Cardiac fibroblast (primary cell): Measurements from ENCODE around the gene OR56A5.

ENCODE experiments used
- DNase-seq, 2 donors: peaks; one replicate each; pipeline versions ENCODE4 v3.0.0 to v3.0.0-alpha.2; 2010; ENCODE audit warnings: low read depth in 2 of 2
- H3K4me3 ChIP-seq, 2 donors: replicated peaks in 1 of 2; 1 replicate in 1 of 2; 2 replicates in 1 of 2; pipeline ENCODE4 v1.5.1; 2011; ENCODE audit warnings: low read depth in 2 of 2, low read length in 2 of 2, mild to moderate bottlenecking in 2 of 2, moderate library complexity in 1 of 2
- TF ChIP-seq, protein P1 (sequence below): IDR thresholded peaks from one replicate; pipeline ENCODE4 v1.5.1; 2011; ENCODE audit warnings: low read depth, mild to moderate bottlenecking, low read length, inconsistent platforms

Gene OR56A5

DNA sequence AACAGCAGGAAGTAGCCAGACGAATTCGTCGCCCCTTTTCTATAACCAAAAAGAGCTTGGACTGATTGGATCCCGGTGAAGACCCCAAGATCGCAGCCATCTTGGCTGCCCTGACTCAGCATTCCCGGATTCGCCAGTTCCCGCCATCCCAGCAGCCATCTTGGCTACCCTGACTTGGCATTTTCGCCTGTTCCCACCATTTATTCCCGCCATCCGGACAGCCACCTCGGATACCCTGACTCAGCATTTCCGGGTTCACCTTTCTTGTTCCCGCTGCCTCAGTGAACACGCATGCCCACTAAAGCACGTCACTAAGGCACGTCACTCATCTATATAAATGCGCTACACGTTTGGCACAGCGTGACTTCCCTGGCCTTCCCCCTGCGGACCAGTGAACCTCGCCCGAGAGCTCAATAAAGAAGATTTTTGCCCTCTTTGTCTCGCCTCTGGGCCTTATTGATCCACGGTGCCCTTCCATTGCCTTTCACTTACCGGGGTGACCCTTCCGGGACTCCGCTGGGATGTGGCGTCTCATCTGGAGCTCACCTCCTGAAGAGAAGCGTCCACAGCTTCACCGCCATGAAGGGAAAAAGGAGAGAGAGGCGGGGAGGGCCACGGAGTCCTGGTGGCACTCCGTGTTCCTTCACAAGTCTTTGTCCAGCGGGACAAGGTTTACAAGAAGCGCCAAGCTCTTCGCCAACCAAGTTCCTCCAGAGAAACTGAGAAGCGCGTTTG, 30.3 kb downstream of the OR56A5 start:
- H3K4me3 ChIP-seq: no peak overlapping the region
- TF ChIP-seq, protein P1, sequence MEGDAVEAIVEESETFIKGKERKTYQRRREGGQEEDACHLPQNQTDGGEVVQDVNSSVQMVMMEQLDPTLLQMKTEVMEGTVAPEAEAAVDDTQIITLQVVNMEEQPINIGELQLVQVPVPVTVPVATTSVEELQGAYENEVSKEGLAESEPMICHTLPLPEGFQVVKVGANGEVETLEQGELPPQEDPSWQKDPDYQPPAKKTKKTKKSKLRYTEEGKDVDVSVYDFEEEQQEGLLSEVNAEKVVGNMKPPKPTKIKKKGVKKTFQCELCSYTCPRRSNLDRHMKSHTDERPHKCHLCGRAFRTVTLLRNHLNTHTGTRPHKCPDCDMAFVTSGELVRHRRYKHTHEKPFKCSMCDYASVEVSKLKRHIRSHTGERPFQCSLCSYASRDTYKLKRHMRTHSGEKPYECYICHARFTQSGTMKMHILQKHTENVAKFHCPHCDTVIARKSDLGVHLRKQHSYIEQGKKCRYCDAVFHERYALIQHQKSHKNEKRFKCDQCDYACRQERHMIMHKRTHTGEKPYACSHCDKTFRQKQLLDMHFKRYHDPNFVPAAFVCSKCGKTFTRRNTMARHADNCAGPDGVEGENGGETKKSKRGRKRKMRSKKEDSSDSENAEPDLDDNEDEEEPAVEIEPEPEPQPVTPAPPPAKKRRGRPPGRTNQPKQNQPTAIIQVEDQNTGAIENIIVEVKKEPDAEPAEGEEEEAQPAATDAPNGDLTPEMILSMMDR: no peak
- no peak for DNase-seq

DNA sequence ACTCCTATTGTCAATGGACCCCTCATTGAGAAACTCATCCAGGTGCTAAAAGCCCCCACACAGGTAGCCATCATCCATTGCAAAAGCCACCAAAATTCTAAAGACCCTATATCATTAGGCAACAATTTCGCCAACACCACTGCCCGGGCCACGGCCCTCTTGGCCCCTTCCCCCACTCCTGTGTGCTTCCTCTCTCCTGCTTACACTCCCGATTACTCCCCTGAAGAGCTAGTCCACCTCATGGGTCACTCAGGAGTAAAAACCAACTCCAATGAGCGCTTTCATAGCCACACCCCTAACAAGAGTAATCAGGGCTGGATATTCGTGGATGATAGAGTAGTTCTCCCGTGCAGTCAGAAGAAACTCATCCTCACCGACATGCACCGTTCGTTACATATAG, 35.2 kb downstream of the OR56A5 start:
- TF ChIP-seq, protein P1: no peak
- DNase-seq: no peak
- no peak overlapping the region for H3K4me3 ChIP-seq

DNA sequence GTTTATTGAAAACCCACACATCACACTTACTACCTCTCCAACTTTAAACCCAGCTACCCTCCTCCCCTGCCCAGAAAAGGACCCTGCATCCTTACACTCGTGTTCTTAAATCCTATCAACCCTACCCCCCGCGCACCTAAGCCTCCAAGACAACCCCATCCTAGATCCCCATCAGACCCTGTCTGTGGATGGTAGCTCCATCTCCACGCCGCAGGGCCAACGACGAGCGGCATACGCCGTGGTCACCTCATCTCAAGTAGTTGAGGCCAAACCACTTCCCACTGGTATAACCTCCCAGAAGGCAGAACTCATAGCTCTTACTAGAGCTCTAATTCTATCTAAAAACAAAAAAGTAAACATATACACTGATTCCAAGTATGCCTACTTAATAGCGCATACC, 35.6 kb downstream of the OR56A5 start:
- no peak overlapping the region for H3K4me3 ChIP-seq
- TF ChIP-seq, protein P1: no peak
- DNase-seq: no peak

DNA sequence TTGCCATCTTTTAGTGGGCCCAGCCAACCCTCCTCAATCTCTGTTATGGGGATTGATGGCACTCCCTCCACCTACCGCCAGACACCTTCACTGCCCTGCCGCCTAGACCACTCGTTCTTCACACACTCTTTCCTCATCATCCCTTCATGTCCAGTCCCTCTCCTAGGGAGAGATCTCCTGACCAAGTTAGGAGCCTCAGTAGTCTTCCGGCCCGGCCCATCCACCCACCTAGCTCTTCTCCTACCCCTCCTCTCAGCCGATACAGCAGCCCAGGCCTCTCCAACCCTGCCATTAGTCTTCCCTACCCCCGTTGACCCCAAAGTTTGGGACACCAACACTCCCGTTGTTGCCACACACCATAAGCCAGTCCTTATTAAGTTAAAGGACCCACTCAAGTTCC, 37.2 kb downstream of the OR56A5 start:
- TF ChIP-seq, protein P1: no peak
- no peak for DNase-seq
- H3K4me3 ChIP-seq: no peak overlapping the region

DNA sequence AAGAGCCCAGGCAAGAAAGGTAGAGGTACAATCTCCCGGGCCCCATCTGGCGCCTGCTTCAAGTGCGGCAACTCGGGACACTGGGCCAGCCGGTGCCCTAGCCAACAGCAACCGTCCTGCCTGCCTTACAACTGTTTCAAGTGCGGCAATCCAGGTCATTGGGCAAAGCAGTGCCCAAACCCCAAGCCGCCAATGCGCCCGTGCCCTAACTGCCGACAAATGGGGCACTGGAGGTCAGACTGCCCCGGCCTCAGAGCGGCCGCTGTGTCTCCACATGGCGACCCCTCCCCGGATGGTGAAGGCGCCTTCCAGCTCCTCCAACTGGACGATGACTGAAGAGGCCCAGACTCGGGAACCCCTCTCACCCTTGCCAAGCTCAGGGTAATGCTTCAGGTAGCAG, 37.7 kb downstream of the OR56A5 start:
- TF ChIP-seq, protein P1: no peak
- DNase-seq: no peak
- no peak overlapping the region for H3K4me3 ChIP-seq

DNA sequence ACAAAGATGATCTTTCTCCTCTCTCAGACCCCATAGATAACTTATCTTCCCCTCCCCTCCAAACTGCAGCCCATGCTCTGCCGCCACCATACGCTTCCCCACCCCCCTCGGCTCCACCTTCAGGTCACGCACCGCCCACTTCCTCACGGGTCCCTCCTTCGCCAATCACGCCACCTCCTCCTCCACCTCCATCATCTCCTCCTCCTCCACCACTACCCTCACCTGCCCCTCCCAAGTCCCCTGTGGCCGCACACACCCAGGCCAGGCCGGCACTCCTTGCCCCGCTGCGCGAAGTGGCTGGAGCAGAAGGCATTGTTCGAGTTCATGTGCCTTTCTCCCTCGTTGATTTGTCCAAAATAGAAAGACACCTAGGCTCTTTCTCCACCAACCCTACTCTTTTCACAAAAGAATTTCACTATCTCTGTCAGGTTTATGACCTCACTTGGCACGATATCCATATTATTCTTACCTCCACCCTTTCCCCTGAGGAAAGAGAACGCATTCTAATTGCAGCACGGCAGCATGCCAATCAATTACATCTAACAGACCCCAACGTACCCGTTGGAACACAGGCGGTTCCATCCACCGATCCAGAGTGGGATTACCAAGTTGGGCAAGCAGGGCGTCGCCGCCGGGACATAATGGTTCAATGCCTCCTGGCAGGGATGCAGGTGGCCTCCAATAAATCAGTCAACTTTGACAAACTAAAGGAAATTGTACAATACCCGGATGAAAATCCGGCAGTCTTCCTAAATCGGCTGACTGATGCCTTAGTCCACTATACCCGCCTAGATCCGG, 38.5 kb downstream of the OR56A5 start:
- no peak for DNase-seq
- H3K4me3 ChIP-seq: no peak overlapping the region
- TF ChIP-seq, protein P1: no peak
